IMR-90 (cell line): ENCODE results near the gene PPP2R5B. TPM values are rescaled to one million over a fixed set of nuclear protein-coding genes. Genes with fewer than 3 reads are reported as not detected.

Experiments used
- ATAC-seq: fragments of 200-7000 bp; cut with Tn5 transposase; 2 replicates; pipeline ENCODE4 v1.9.1; 2020; ENCODE audit warnings: low read depth, mild to moderate bottlenecking, moderate library complexity
- BruUV-seq: library from RNA; stranded (reverse); fragments of 400-500 nt; replicated peaks from 2 replicates; lab custom pipeline; 2021; lab: Mats Ljungman, UMichigan
- CTCF ChIA-PET: fragments of 300-600 bp; formaldehyde crosslinking; extraction: SDS; loops from one replicate; lab custom pipeline; 2021; ENCODE audit warnings: antibody characterized with exemption; lab: Yijun Ruan, JAX
- POLR2A ChIA-PET: fragments of 300-600 bp; sonication (Branson Sonifier 250); formaldehyde crosslinking; loops from one replicate; lab custom pipeline; 2022; ENCODE audit warnings: antibody characterized with exemption; ENCODE audit not compliant: unreplicated experiment; lab: Charles Lee
- DNase-seq: peaks from one replicate; pipeline ENCODE4 v3.0.0; 2013
- H2AFZ ChIP-seq: replicated peaks from 2 replicates; pipeline ENCODE3; 2013; ENCODE audit warnings: low read length, mild to moderate bottlenecking; ENCODE audit not compliant: poor library complexity
- H2AK5ac ChIP-seq: 2 replicates; pipeline ENCODE4 v1.6.1; 2013; ENCODE audit warnings: low read depth, low read length, inconsistent platforms
- H2AK9ac ChIP-seq: replicated peaks from 2 replicates; pipeline ENCODE3; 2013; ENCODE audit warnings: mild to moderate bottlenecking, low read depth, low read length, moderate library complexity; ENCODE audit not compliant: poor library complexity
- H2BK120ac ChIP-seq: 2 replicates; pipeline ENCODE4 v1.6.1; 2013; ENCODE audit warnings: low read depth, low read length, inconsistent platforms
- H2BK15ac ChIP-seq: 3 replicates; pipeline ENCODE4 v1.6.1; 2013; ENCODE audit warnings: low read depth, low read length, inconsistent platforms
- H2BK20ac ChIP-seq: 2 replicates; pipeline ENCODE4 v1.6.1; 2013; ENCODE audit warnings: low read depth, mild to moderate bottlenecking, inconsistent platforms, low read length, moderate library complexity
- H2BK5ac ChIP-seq: 2 replicates; pipeline ENCODE4 v1.6.1; 2013; ENCODE audit warnings: mild to moderate bottlenecking, low read depth, low read length, inconsistent platforms; ENCODE audit not compliant: poor library complexity, severe bottlenecking
- H3K14ac ChIP-seq: replicated peaks from 2 replicates; pipeline ENCODE4 v1.6.1; 2013; ENCODE audit warnings: low read depth, low read length, inconsistent platforms
- H3K18ac ChIP-seq: 2 replicates; pipeline ENCODE4 v1.6.1; 2013; ENCODE audit warnings: low read depth, low read length, control low read depth
- H3K23ac ChIP-seq: 2 replicates; pipeline ENCODE4 v1.6.1; 2013; ENCODE audit warnings: low read depth, low read length, inconsistent platforms
- H3K27ac ChIP-seq: 2 replicates; pipeline ENCODE4 v1.5.1; 2013; ENCODE audit warnings: mild to moderate bottlenecking, control low read depth, low read length; ENCODE audit not compliant: insufficient read depth
- H3K27me3 ChIP-seq: 2 replicates; pipeline ENCODE4 v1.6.1; 2013; ENCODE audit warnings: low read length; ENCODE audit not compliant: control insufficient read depth, insufficient read depth
- H3K36me3 ChIP-seq: 2 replicates; pipeline ENCODE4 v1.6.1; 2013; ENCODE audit warnings: low read length, mixed read lengths; ENCODE audit not compliant: control insufficient read depth, insufficient read depth
- H3K4ac ChIP-seq: 2 replicates; pipeline ENCODE4 v1.6.1; 2013; ENCODE audit warnings: low read depth, low read length, inconsistent platforms
- H3K4me1 ChIP-seq: 2 replicates; pipeline ENCODE4 v1.6.1; 2013; ENCODE audit warnings: low read length, mixed read lengths; ENCODE audit not compliant: control insufficient read depth, insufficient read depth
- H3K4me2 ChIP-seq: 2 replicates; pipeline ENCODE4 v1.6.1; 2013; ENCODE audit warnings: low read depth, mild to moderate bottlenecking, control low read depth, low read length, moderate library complexity
- H3K4me3 ChIP-seq: 2 replicates; pipeline ENCODE4 v1.5.1; 2013; ENCODE audit warnings: low read depth, mild to moderate bottlenecking, control low read depth, low read length, moderate library complexity; ENCODE audit not compliant: insufficient read depth
- H3K56ac ChIP-seq: 2 replicates; pipeline ENCODE4 v1.6.1; 2013; ENCODE audit warnings: low read length, inconsistent platforms; ENCODE audit not compliant: insufficient read depth; ENCODE audit errors: extremely low read depth
- H3K79me1 ChIP-seq, 2 experiments: 2 replicates each; pipeline ENCODE4 v1.6.1; 2013; ENCODE audit warnings: low read length in 2 of 2, inconsistent platforms in 1 of 2, low read depth in 1 of 2
- H3K9ac ChIP-seq: 2 replicates; pipeline ENCODE4 v1.6.1; 2013; ENCODE audit warnings: low read depth, low read length, control low read depth
- H3K9me1 ChIP-seq: 2 replicates; pipeline ENCODE4 v1.6.1; 2013; ENCODE audit warnings: low read length, inconsistent platforms; ENCODE audit not compliant: insufficient read depth
- H3K9me3 ChIP-seq: 2 replicates; pipeline ENCODE4 v1.6.1; 2013; ENCODE audit warnings: low read length; ENCODE audit not compliant: control insufficient read depth, insufficient read depth
- H4K20me1 ChIP-seq: 2 replicates; pipeline ENCODE4 v1.6.1; 2013; ENCODE audit warnings: low read length, inconsistent platforms; ENCODE audit not compliant: insufficient read depth
- H4K5ac ChIP-seq: 2 replicates; pipeline ENCODE4 v1.6.1; 2013; ENCODE audit warnings: mild to moderate bottlenecking, low read depth, low read length, control low read depth
- H4K8ac ChIP-seq, 2 experiments: 2 replicates each; pipeline ENCODE4 v1.6.1; 2013; ENCODE audit warnings: low read depth in 2 of 2, low read length in 2 of 2, control low read depth in 1 of 2, inconsistent platforms in 1 of 2
- H4K91ac ChIP-seq: 2 replicates; pipeline ENCODE4 v1.6.1; 2013; ENCODE audit warnings: low read depth, low read length, inconsistent platforms; ENCODE audit not compliant: insufficient read depth
- CTCF ChIP-seq: conservative IDR thresholded peaks from 2 replicates; pipeline ENCODE4 v1.5.1; 2012; ENCODE audit warnings: mild to moderate bottlenecking, low read depth, low read length, improper control_type of control experiment
- MAFK ChIP-seq: IDR thresholded peaks from 2 replicates; pipeline ENCODE4 v1.6.1; 2012; ENCODE audit warnings: low read depth, low read length, improper control_type of control experiment
- MXI1 ChIP-seq: IDR thresholded peaks from 2 replicates; pipeline ENCODE4 v1.6.1; 2012; ENCODE audit warnings: low read depth, mild to moderate bottlenecking, low read length, moderate library complexity, borderline replicate concordance
- NFE2L2 ChIP-seq: fragments of 150-350 bp; IDR thresholded peaks from 2 replicates; pipeline ENCODE4 v1.6.1; 2016; ENCODE audit warnings: low read depth, mild to moderate bottlenecking, low read length
- POLR2A ChIP-seq: IDR thresholded peaks from 2 replicates; pipeline ENCODE4 v1.6.1; 2012; ENCODE audit warnings: mild to moderate bottlenecking, low read depth, low read length
- RFX5 ChIP-seq: IDR thresholded peaks from 2 replicates; pipeline ENCODE4 v1.8.0; 2012; ENCODE audit warnings: low read depth, mild to moderate bottlenecking, low read length, moderate library complexity
- SMC3 ChIP-seq: fragments of 150-350 bp; IDR thresholded peaks from 2 replicates; pipeline ENCODE4 v1.6.1; 2016; ENCODE audit warnings: low read depth, mild to moderate bottlenecking, antibody characterized with exemption, low read length, moderate library complexity
- USF2 ChIP-seq: fragments of 150-350 bp; IDR thresholded peaks from 2 replicates; pipeline ENCODE4 v1.6.1; 2017; ENCODE audit warnings: mild to moderate bottlenecking, antibody characterized with exemption, low read length, low read depth
- WGBS, 2 experiments: methylation state at CpG; one replicate each; pipeline versions ENCODE4 v1.1.5 to v1.1.7; 2013; ENCODE audit warnings: missing lambda C conversion rate in 2 of 2; ENCODE audit not compliant: insufficient read length in 1 of 2; ENCODE audit errors: extremely low coverage in 2 of 2; 5-methylcytosine and 5-hydroxymethylcytosine counted together
- dilution Hi-C: fragments of 300-500 bp; cut with HindIII; formaldehyde crosslinking; loops from one replicate; pipeline ENCODE4 v1.14.3; 2018; ENCODE audit warnings: low sequenced_read_pairs; ENCODE audit not compliant: unreplicated experiment
- in situ Hi-C: fragments of 300-500 bp; cut with MboI; formaldehyde crosslinking; loops from 3 replicates; pipeline ENCODE4 v1.14.3; 2019; ENCODE audit warnings: low sequenced_read_pairs, inconsistent platforms, mixed read lengths
- intact Hi-C: fragments of 100-400 bp; cut with micrococcal nuclease; formaldehyde crosslinking; loops from 2 replicates; pipeline ENCODE4 v1.10.0; 2022
- polyA plus RNA-seq, 3 experiments: library from polyadenylated mRNA; depleted of rRNA; stranded (reverse); fragments of >200 nt; gene quantifications; 2 replicates each; pipeline ENCODE4 v1.2.3, GENCODE V29; 2012; ENCODE audit warnings: low replicate concordance in 1 of 3
- total RNA-seq: library from RNA; depleted of rRNA; stranded (reverse); fragments of >200 nt; gene quantifications from 2 replicates; pipeline ENCODE4 v1.2.3, GENCODE V29; 2012

Gene PPP2R5B
- total and polyA plus RNA-seq, 2 of the 4 experiments (the other 2 are of a cell fraction) = 6.5 to 23.6 TPM

GRCh38 chr11:64931290-64931689, 6.8 kb downstream of the PPP2R5B start:
- Histone ChIP-seq H3K14ac (no peak overlapping the region), H2AFZ (no peak overlapping the region), H3K18ac (no peak overlapping the region), H3K4me3 (no peak overlapping the region), H2AK5ac (no peak overlapping the region), H4K5ac (no peak overlapping the region), H2BK20ac (no peak overlapping the region), H3K36me3 (peaks cover 60% of the 10 kb centered on the region), H2BK5ac (no peak overlapping the region), H2AK9ac (no peak overlapping the region), H3K9me3 (no peaks in the 10 kb centered on the region), H3K4ac (no peak overlapping the region), H3K9ac (no peak overlapping the region), H3K23ac (no peak overlapping the region), H3K27me3 (no peaks in the 10 kb centered on the region), H2BK15ac (no peak overlapping the region), H2BK120ac (no peak overlapping the region), H3K4me1 (no peaks in the 10 kb centered on the region; the same call in 1 of the 2 replicates), H3K56ac (no peak overlapping the region), H3K4me2 (no peak overlapping the region), H3K27ac (no peak overlapping the region), H4K91ac (no peak overlapping the region), H4K20me1 (peaks cover 2% of the 10 kb centered on the region), H3K79me1 (peaks cover 0 to 15% of the 10 kb centered on the region in 2 experiments; a peak in 2 of 4 replicates), H4K8ac (no peak overlapping the region), H3K9me1 (no peaks in the 10 kb centered on the region)
- in situ Hi-C loops = no loop called here
- no peak for TF ChIP-seq MXI1
- no peak for TF ChIP-seq SMC3
- no peak for TF ChIP-seq MAFK
- TF ChIP-seq POLR2A = no peak
- no peak for TF ChIP-seq CTCF
- TF ChIP-seq NFE2L2 = no peak
- no peak for TF ChIP-seq RFX5
- no peak for TF ChIP-seq USF2
- ATAC-seq (no peak), DNase-seq (no peak)
- BruUV-seq = no TSS peak
- dilution Hi-C loops = no loop called here
- intact Hi-C loops = no loop called here
- no CpG with 5 or more reads among the region's 7 CpGs for WGBS, 2 experiments
- ChIA-PET POLR2A (no interaction called here), CTCF (interaction anchor here (0.7 kb wide), 1 partner anchor 9 kb away, joined by 3 read pairs; no protein-coding TSS in a partner anchor)
